Pancreas (tissue), 10 donors: ENCODE data around the gene VAV2. TPM values are rescaled to one million over a fixed set of nuclear protein-coding genes. Genes with fewer than 3 reads are reported as not detected.
A peak's percentile ranks its signal among the peaks of the same experiment; 100 is the strongest.

Experiments
- ATAC-seq, 4 donors: fragments of 200-7000 bp; cut with Tn5 transposase; one replicate each; pipeline versions ENCODE4 v1.8.0 to v1.9.1; 2020; ENCODE audit warnings: mild to moderate bottlenecking in 4 of 4, moderate library complexity in 4 of 4
- DNase-seq, 6 donors: peaks; one replicate each; pipeline ENCODE4 v3.0.0-alpha.2; 2020
- FAIRE-seq: peaks from 2 replicates; lab custom pipeline; 2012; peaks lifted over from hg19 to GRCh38; lab: Jason Lieb, UNC
- H3K27ac ChIP-seq, 4 donors: fragments of 200-600 bp; sonication (generic); 1 replicate in 3 of 4; 2 replicates in 1 of 4; pipeline versions ENCODE4 v1.5.0 to v1.8.0; 2020
- H3K27me3 ChIP-seq, 4 donors: fragments of 200-600 bp; one replicate each; pipeline ENCODE4 v1.8.0; 2021
- H3K36me3 ChIP-seq, 3 donors: fragments of 200-600 bp; sonication (generic) in 1 of 3; one replicate each; pipeline versions ENCODE4 v1.5.0 to v1.8.0; 2020 to 2021
- H3K4me1 ChIP-seq, 3 donors: fragments of 200-600 bp; one replicate each; pipeline ENCODE4 v1.8.0; 2021
- H3K4me3 ChIP-seq, 4 donors: fragments of 200-600 bp; sonication (generic) in 2 of 4; one replicate each; pipeline versions ENCODE4 v1.5.0 to v1.8.0; 2020 to 2021
- H3K9me3 ChIP-seq, 4 donors: fragments of 200-600 bp; one replicate each; pipeline ENCODE4 v1.8.0; 2021
- CTCF ChIP-seq, 4 donors: fragments of 200-600 bp; sonication (generic) in 3 of 4; IDR thresholded peaks; one replicate each; pipeline versions ENCODE4 v1.5.0 to v1.8.0; 2021; ENCODE audit warnings: antibody characterized with exemption in 4 of 4
- WGBS, 2 donors: extraction: QIAGEN DNeasy Blood & Tissue Kit; methylation state at CpG; one replicate each; pipeline ENCODE4 v1.1.7; 2013; 5-methylcytosine and 5-hydroxymethylcytosine counted together
- intact Hi-C, 3 donors: fragments of 100-400 bp; cut with DNase I; formaldehyde crosslinking; loops; one replicate each; pipeline versions ENCODE4 v1.11.1 to v1.14.2; 2022
- polyA plus RNA-seq, 2 donors: library from polyadenylated mRNA; stranded (reverse); fragments of 200-250 nt; gene quantifications; one replicate each; pipeline ENCODE4 v1.2.3, GENCODE V29; 2013
- total RNA-seq, 6 donors: library from RNA; stranded (reverse); fragmentation: NEBNext Ultra II Directional in 4 of 6; extraction: Animal tissue kit (Norgen Biotek cat#: 25700) in 4 of 6; gene quantifications; one replicate each; pipeline versions ENCODE4 v1.2.1 to v1.2.4, GENCODE V29; 2021 to 2023
- donor health status: healthy with polysubstance abuse.
- donor health status: DM: no; HTN: no; CAD: no; lungs with moderate emphysema.
- donor health status: DM: no; HTN: no; CAD: no.
- donor health status: control.
- donor health status: control.
- donor health status: Bipolar disorder and iron deficiency.
- donor health status: DM: yes; HTN: yes; CAD: no.
- donor health status: DM: no; HTN: no; CAD: no.
- donor health status: DM: no; HTN: no; CAD: no.
- donor health status: DM: yes; HTN: yes; CAD: no.

VAV2 gene
- total and polyA plus RNA-seq, 8 donors = 20.5 to 41.0 (median 33.6) TPM

GRCh38 chr9:133976191-133976861 lies 15.8 kb downstream of the VAV2 start:
- Histone ChIP-seq H3K27me3 (no peaks in the 10 kb centered on the region), H3K4me3 (no peak overlapping the region), H3K9me3 (no peaks in the 10 kb centered on the region), H3K27ac (peak overlapping the region in 2 of 4 donors; percentile 16 to 61), H3K36me3 (no peaks in the 10 kb centered on the region), H3K4me1 (peaks cover 59 to 90% (median 63%) of the 10 kb centered on the region in 3 donors)
- intact Hi-C loops = no loop called here
- no peak for FAIRE-seq
- TF ChIP-seq CTCF (IDR thresholded peaks at IDR 0.05) = no peak
- DNase-seq = peak in 4 of 6 donors; percentile 3 to 32 (median 26)
- ATAC-seq = no peak
- WGBS, 2 donors = 73 to 76% methylated on average over 17 of the region's 17 CpGs

GRCh38 chr9:133975511-133975910 lies 16.6 kb downstream of the VAV2 start:
- no peaks in the 10 kb centered on the region for H3K27me3 ChIP-seq
- DNase-seq (peak in 2 of 6 donors; percentile 13 to 22), FAIRE-seq (no peak), ATAC-seq (no peak)
- H3K9me3 ChIP-seq = no peaks in the 10 kb centered on the region
- H3K4me3 ChIP-seq = no peak overlapping the region
- H3K27ac ChIP-seq = peak overlapping the region in 1 of 4 donors; percentile 47
- TF ChIP-seq CTCF (IDR thresholded peaks at IDR 0.05) = no peak
- intact Hi-C loops = no loop called here
- H3K36me3 ChIP-seq = no peaks in the 10 kb centered on the region
- H3K4me1 ChIP-seq = peaks cover 60 to 85% (median 62%) of the 10 kb centered on the region in 3 donors
- WGBS, 2 donors = 78 to 86% methylated on average over 3 of the region's 3 CpGs

- no peak for FAIRE-seq
Measured at GRCh38 chr9:133974631-133975341, 17.3 kb downstream of the VAV2 start.

GRCh38 chr9:133973791-133974630 lies 18.1 kb downstream of the VAV2 start:
- no peak for FAIRE-seq
- Histone ChIP-seq H3K36me3 (no peaks in the 10 kb centered on the region), H3K4me3 (no peak overlapping the region), H3K4me1 (peaks cover 45 to 70% (median 46%) of the 10 kb centered on the region in 3 donors), H3K27me3 (no peaks in the 10 kb centered on the region), H3K9me3 (no peaks in the 10 kb centered on the region), H3K27ac (peak overlapping the region in 2 of 4 donors; percentile 36 to 47)
- TF ChIP-seq CTCF (IDR thresholded peaks at IDR 0.05) = no peak
- peak; percentile 9 to 38 (median 30) for ATAC-seq
- 47 to 49% methylated on average over 20 to 22 of the region's 22 CpGs for WGBS, 2 donors
- peak; percentile 56 to 84 (median 69) for DNase-seq
- intact Hi-C loops = no loop called here

More at GRCh38 chr9:133974631-133975341, 17.3 kb downstream of the VAV2 start:
- 52 to 60% methylated on average over 20 of the region's 20 CpGs for WGBS, 2 donors
- Histone ChIP-seq H3K36me3 (no peaks in the 10 kb centered on the region), H3K27me3 (no peaks in the 10 kb centered on the region), H3K4me3 (no peak overlapping the region), H3K27ac (peak overlapping the region in 2 of 4 donors; percentile 36 to 47), H3K4me1 (peaks cover 52 to 78% (median 54%) of the 10 kb centered on the region in 3 donors), H3K9me3 (no peaks in the 10 kb centered on the region)
- TF ChIP-seq CTCF (IDR thresholded peaks at IDR 0.05) = no peak
- DNase-seq = peak; percentile 44 to 87 (median 73)
- peak; percentile 25 to 50 (median 40) for ATAC-seq
- intact Hi-C loops = no loop called here
